HepG2 (cell line): Measurements from ENCODE around the gene KHK. TPM values are rescaled to one million over a fixed set of nuclear protein-coding genes. Genes with fewer than 3 reads are reported as not detected.

Experiments
- JUNB ChIP-seq: sonication (generic); formaldehyde crosslinking; IDR thresholded peaks from 2 replicates; pipeline ENCODE4 v1.8.0; 2022; ENCODE audit warnings: missing genetic modification reagents, mild to moderate bottlenecking, borderline replicate concordance
- ZBTB7A ChIP-seq: sonication (generic); formaldehyde crosslinking; IDR thresholded peaks from 2 replicates; pipeline ENCODE4 v1.8.0; 2022; ENCODE audit warnings: mild to moderate bottlenecking, missing genetic modification reagents
- ZC3H13 ChIP-seq: sonication (generic); formaldehyde crosslinking; IDR thresholded peaks from 2 replicates; pipeline ENCODE4 v1.8.1; 2023; ENCODE audit warnings: mild to moderate bottlenecking, missing genetic modification reagents, moderate library complexity
- ZFP41 ChIP-seq: sonication (generic); formaldehyde crosslinking; IDR thresholded peaks from 2 replicates; pipeline ENCODE4 v1.4.0; 2020; ENCODE audit warnings: mild to moderate bottlenecking, missing genetic modification reagents, borderline replicate concordance
- ZNF749 ChIP-seq: sonication (generic); formaldehyde crosslinking; IDR thresholded peaks from 2 replicates; pipeline ENCODE4 v1.8.0; 2022; ENCODE audit warnings: mild to moderate bottlenecking, missing genetic modification reagents, moderate library complexity, borderline replicate concordance
- ZNF780A ChIP-seq: sonication (generic); formaldehyde crosslinking; IDR thresholded peaks from 2 replicates; pipeline ENCODE4 v1.8.0; 2022; ENCODE audit warnings: mild to moderate bottlenecking, missing genetic modification reagents, moderate library complexity
- polyA plus RNA-seq, 8 experiments: library from polyadenylated mRNA; depleted of rRNA in 3 of 8; stranded (reverse) in 7 of 8; unstranded in 1 of 8; fragments of >200 nt; fragmentation: Illumina TruSeq in 4 of 8; extraction: Trizol in 4 of 8; gene quantifications; 2 replicates each; pipeline versions ENCODE4 v1.2.1 to v1.2.3, GENCODE V29; 2011 to 2016; ENCODE audit warnings: low read depth in 4 of 8, missing spikeins in 1 of 8, mixed read lengths in 1 of 8; ENCODE audit not compliant: insufficient read depth in 1 of 8
- total RNA-seq, 5 experiments: library from RNA; depleted of rRNA; stranded (reverse); fragments of >200 nt; fragmentation: Illumina TruSeq; extraction: Trizol; gene quantifications; 2 replicates each; pipeline ENCODE4 v1.2.3, GENCODE V29; 2016; ENCODE audit warnings: low read depth in 1 of 5
- TF ChIP-seq, protein P1 (sequence below): sonication (generic); formaldehyde crosslinking; IDR thresholded peaks from 2 replicates; pipeline ENCODE4 v1.4.0; 2020; ENCODE audit warnings: mild to moderate bottlenecking, missing genetic modification reagents, borderline replicate concordance
- TF ChIP-seq, protein P2 (sequence below): sonication (generic); formaldehyde crosslinking; IDR thresholded peaks from 2 replicates; pipeline ENCODE4 v1.4.0; 2020; ENCODE audit warnings: missing genetic modification reagents, mild to moderate bottlenecking, borderline replicate concordance
- TF ChIP-seq, protein P3 (sequence below): sonication (generic); formaldehyde crosslinking; IDR thresholded peaks from 2 replicates; pipeline ENCODE4 v1.8.0; 2022; ENCODE audit warnings: mild to moderate bottlenecking, missing genetic modification reagents, moderate library complexity

KHK gene
- total and polyA plus RNA-seq, 2 of the 13 experiments (the other 11 are each of a cell fraction or from before 2014, with no cell fraction given): 40.9 to 99.2 TPM

- TF ChIP-seq, protein P1, sequence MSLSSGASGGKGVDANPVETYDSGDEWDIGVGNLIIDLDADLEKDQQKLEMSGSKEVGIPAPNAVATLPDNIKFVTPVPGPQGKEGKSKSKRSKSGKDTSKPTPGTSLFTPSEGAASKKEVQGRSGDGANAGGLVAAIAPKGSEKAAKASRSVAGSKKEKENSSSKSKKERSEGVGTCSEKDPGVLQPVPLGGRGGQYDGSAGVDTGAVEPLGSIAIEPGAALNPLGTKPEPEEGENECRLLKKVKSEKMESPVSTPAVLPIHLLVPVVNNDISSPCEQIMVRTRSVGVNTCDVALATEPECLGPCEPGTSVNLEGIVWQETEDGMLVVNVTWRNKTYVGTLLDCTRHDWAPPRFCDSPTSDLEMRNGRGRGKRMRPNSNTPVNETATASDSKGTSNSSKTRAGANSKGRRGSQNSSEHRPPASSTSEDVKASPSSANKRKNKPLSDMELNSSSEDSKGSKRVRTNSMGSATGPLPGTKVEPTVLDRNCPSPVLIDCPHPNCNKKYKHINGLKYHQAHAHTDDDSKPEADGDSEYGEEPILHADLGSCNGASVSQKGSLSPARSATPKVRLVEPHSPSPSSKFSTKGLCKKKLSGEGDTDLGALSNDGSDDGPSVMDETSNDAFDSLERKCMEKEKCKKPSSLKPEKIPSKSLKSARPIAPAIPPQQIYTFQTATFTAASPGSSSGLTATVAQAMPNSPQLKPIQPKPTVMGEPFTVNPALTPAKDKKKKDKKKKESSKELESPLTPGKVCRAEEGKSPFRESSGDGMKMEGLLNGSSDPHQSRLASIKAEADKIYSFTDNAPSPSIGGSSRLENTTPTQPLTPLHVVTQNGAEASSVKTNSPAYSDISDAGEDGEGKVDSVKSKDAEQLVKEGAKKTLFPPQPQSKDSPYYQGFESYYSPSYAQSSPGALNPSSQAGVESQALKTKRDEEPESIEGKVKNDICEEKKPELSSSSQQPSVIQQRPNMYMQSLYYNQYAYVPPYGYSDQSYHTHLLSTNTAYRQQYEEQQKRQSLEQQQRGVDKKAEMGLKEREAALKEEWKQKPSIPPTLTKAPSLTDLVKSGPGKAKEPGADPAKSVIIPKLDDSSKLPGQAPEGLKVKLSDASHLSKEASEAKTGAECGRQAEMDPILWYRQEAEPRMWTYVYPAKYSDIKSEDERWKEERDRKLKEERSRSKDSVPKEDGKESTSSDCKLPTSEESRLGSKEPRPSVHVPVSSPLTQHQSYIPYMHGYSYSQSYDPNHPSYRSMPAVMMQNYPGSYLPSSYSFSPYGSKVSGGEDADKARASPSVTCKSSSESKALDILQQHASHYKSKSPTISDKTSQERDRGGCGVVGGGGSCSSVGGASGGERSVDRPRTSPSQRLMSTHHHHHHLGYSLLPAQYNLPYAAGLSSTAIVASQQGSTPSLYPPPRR (CRISPR knock-in tag): 0 out of 2 replicates have a peak, but pooled peaks have one; percentile 7
- TF ChIP-seq, protein P2, sequence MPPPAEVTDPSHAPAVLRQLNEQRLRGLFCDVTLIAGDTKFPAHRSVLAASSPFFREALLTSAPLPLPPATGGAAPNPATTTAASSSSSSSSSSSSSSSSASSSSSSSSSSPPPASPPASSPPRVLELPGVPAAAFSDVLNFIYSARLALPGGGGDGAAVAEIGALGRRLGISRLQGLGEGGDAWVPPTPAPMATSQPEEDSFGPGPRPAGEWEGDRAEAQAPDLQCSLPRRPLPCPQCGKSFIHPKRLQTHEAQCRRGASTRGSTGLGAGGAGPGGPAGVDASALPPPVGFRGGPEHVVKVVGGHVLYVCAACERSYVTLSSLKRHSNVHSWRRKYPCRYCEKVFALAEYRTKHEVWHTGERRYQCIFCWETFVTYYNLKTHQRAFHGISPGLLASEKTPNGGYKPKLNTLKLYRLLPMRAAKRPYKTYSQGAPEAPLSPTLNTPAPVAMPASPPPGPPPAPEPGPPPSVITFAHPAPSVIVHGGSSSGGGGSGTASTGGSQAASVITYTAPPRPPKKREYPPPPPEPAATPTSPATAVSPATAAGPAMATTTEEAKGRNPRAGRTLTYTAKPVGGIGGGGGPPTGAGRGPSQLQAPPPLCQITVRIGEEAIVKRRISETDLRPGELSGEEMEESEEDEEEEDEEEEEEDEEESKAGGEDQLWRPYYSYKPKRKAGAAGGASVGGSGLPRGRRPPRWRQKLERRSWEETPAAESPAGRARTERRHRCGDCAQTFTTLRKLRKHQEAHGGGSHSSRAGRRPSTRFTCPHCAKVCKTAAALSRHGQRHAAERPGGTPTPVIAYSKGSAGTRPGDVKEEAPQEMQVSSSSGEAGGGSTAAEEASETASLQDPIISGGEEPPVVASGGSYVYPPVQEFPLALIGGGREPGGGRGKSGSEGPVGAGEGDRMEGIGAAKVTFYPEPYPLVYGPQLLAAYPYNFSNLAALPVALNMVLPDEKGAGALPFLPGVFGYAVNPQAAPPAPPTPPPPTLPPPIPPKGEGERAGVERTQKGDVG (CRISPR knock-in tag): peak; percentile 59; the same call in 1 of the 2 replicates
- TF ChIP-seq ZNF749 (CRISPR knock-in tag): 0 out of 2 replicates have a peak, but pooled peaks have one; percentile 2
- peak; percentile 62; the same call in 1 of the 2 replicates for TF ChIP-seq ZNF780A (CRISPR knock-in tag)
- peak; percentile 44; the same call in 1 of the 2 replicates for TF ChIP-seq ZFP41 (CRISPR knock-in tag)
- TF ChIP-seq, protein P3, sequence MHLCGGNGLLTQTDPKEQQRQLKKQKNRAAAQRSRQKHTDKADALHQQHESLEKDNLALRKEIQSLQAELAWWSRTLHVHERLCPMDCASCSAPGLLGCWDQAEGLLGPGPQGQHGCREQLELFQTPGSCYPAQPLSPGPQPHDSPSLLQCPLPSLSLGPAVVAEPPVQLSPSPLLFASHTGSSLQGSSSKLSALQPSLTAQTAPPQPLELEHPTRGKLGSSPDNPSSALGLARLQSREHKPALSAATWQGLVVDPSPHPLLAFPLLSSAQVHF (CRISPR knock-in tag): 0 out of 2 replicates have a peak, but pooled peaks have one; percentile 50
- peak; percentile 39; the same call in 1 of the 2 replicates for TF ChIP-seq ZC3H13 (CRISPR knock-in tag)
- peak; percentile 11; the same call in 1 of the 2 replicates for TF ChIP-seq ZBTB7A (CRISPR knock-in tag)
- TF ChIP-seq JUNB (CRISPR knock-in tag): 0 out of 2 replicates have a peak, but pooled peaks have one; percentile 65
Observed at GRCh38 chr2:27119330-27119670, 32.7 kb downstream of the KHK start (continued).
